GM10248 (cell line): Measurements from ENCODE around the gene CDKAL1.

Experiments used
- CTCF ChIA-PET: fragments of 300-600 bp; sonication (Branson Sonifier 250); formaldehyde crosslinking; extraction: SDS; loops from one replicate; lab custom pipeline; 2021; ENCODE audit warnings: antibody characterized with exemption; lab: Yijun Ruan, JAX
- POLR2A ChIA-PET: fragments of 350-650 bp; sonication (Branson Sonifier 250); formaldehyde crosslinking; extraction: SDS; loops from one replicate; lab custom pipeline; 2020; ENCODE audit warnings: antibody characterized with exemption; lab: Yijun Ruan, JAX
- DNase-seq: peaks from one replicate; pipeline ENCODE4 v3.0.0; 2012; ENCODE audit errors: extremely low spot score
- TF ChIP-seq, protein P1 (sequence below): IDR thresholded peaks from 2 replicates; pipeline ENCODE4 v1.5.1; 2012; ENCODE audit warnings: mild to moderate bottlenecking, low read depth; ENCODE audit errors: extremely low read depth, missing control alignments, control extremely low read depth

Gene CDKAL1

DNA sequence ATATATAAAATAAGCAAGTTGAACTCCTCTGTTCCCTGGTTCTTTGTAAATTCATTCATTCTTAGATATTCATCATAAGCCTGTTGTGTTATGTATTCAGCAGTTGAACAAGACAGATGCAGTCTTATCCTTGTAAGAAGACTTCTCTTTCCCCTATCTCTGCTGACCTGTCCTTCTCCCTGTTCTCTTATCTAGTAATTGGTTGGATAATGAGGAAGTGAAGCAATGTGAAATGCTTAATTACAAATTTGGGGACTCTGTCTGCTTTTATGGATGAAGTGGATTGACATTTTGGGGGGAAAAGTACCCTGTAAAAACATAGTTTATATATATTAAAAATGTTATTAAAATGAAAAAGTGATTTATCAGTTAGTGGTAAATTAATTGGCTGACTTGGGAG is 37.0 kb downstream of the CDKAL1 start:
- ChIA-PET POLR2A (no interaction called here), CTCF (interaction anchor here (1.3 kb wide), 1 partner anchor 10 kb away, joined by 4 read pairs; no protein-coding TSS in a partner anchor)
- DNase-seq = no peak
- TF ChIP-seq, protein P1, sequence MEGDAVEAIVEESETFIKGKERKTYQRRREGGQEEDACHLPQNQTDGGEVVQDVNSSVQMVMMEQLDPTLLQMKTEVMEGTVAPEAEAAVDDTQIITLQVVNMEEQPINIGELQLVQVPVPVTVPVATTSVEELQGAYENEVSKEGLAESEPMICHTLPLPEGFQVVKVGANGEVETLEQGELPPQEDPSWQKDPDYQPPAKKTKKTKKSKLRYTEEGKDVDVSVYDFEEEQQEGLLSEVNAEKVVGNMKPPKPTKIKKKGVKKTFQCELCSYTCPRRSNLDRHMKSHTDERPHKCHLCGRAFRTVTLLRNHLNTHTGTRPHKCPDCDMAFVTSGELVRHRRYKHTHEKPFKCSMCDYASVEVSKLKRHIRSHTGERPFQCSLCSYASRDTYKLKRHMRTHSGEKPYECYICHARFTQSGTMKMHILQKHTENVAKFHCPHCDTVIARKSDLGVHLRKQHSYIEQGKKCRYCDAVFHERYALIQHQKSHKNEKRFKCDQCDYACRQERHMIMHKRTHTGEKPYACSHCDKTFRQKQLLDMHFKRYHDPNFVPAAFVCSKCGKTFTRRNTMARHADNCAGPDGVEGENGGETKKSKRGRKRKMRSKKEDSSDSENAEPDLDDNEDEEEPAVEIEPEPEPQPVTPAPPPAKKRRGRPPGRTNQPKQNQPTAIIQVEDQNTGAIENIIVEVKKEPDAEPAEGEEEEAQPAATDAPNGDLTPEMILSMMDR = no peak

DNA sequence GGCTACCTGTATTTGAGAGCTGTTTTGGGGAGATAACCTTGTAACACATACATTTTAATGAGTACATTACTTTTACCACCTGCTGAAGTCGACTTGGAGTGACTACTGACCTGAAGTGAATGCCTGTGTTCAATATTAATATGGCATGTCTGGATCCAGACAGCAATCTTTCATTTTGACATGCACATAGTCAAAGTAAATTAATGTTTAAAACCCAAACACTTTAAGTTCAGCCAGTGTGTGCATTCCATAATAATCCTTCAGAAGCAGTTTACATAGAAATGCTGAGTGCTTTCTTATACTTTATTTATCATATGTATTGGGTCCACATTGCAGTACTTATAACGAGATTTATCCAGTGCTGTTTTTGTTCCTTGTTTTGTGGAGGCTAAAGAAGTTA is 38.0 kb downstream of the CDKAL1 start:
- ChIA-PET POLR2A (no interaction called here), CTCF (no interaction called here)
- TF ChIP-seq, protein P1 = no peak
- DNase-seq = no peak

DNA sequence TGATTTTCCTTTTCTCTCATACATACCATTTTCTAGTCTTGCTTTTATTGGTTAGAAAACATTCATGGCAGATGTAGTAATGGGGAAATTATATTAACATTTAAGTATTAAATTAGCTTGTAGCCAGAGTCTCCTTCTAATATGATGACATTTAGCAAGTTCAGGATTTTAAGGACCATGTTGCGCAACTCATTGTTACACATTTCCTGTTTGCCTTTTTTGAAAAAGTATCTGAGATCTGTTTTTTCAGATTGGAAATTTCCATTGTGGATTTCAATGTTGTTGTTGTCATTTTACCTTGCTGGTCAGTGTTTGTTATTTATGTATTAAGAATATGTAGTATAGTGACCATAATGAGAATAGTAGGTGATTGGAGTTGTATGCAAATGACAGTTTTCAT is 38.7 kb downstream of the CDKAL1 start:
- DNase-seq = no peak
- POLR2A ChIA-PET = no interaction called here
- TF ChIP-seq, protein P1 = no peak
- CTCF ChIA-PET = interaction anchor here (1.1 kb wide), 1 partner anchor 17 kb away, joined by 5 read pairs; no protein-coding TSS in a partner anchor

DNA sequence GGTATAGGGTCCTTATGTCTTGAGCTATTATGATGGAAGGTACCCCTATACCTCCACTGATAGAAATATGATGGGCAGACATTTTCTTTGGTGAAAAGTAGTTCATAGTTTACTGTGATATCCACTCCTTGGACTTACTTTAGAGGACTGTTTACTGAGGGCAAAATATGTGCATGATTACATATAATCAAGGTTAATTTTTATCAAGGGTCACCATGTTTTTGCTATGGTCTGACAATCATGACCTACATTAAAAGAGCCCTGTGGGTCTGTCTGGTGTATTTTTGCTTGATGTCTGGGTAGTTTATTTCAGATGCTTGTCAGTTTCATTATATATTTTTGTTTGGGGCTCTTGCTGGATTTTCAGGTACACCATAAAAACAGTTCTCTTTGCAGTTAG is 40.1 kb downstream of the CDKAL1 start:
- TF ChIP-seq, protein P1 = no peak
- no peak for DNase-seq
- CTCF ChIA-PET = interaction anchor here (1.1 to 1.8 kb wide), 2 partner anchors 11 to 18 kb away, joined by 3 to 5 read pairs; no protein-coding TSS in a partner anchor
- POLR2A ChIA-PET = no interaction called here

DNA sequence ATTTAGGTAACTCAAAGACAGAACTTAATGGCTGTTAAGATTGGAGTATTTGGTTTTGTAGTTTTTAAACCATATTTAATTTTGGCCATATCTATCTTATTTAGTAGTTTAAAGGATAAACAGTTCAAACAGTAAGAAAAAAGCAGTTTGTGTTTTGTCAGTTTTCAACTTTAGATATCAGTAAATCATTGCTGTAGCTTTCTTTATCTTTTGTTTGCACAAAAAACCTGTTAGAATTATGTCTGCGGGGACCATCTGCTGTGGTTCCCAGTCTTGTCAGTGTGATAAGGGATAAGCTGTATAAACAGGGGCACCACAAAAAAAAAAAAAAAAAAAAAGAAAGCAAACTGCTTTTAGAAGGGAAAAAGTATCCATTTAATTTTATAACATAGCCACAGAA is 40.9 kb downstream of the CDKAL1 start:
- ChIA-PET POLR2A (no interaction called here), CTCF (interaction anchor here (1.8 kb wide), 1 partner anchor 11 kb away, joined by 3 read pairs; no protein-coding TSS in a partner anchor)
- no peak for DNase-seq
- TF ChIP-seq, protein P1 = no peak

DNA sequence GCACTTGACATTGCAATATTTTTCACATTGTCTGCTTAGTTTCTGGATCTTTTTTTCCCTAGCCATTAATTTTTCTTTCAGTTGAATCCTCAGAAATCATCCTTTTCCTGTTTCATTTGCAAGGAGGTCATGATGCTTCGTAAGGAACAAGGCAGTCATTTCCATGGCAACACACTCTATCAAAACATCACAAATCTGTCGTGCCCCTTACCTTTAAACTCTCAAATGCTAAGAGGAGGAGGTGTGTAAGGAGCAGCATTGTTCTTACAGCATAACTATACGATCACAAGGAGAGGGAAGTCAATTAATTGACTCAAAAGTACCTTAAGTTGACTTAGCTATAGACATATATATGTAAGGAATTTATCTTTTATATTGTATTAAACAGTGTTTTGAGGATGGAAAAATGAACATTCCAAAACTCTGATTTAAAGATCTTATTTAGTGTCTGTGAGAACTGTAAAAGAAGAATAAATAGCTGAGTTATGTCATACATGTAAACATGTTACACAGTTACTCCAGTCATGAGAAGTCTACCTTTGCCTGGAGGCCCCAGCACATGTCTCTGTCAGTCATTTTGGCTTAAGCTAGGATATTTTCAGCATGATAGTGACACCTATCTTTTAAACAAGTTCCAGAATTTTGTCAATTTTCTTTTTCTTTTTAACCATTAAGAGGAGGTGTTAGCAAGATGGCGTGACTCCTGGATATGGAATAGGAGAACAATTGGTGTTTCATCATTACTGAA is 41.6 kb downstream of the CDKAL1 start:
- POLR2A ChIA-PET = no interaction called here
- CTCF ChIA-PET = interaction anchor here (1.0 to 1.8 kb wide), 2 partner anchors 12 to 210 kb away, joined by 3 read pairs; no protein-coding TSS in a partner anchor
- DNase-seq = no peak
- TF ChIP-seq, protein P1 = no peak
